Measurements from ENCODE around the gene ZMIZ2.
"Not testable (repeated sequence)": the region's sequence is repeated elsewhere in the genome, so short reads cannot be mapped to it uniquely, and the experiment has no call there.

ZMIZ2 gene

GRCh38 chr7:44729949-44730590, 18.6 kb upstream of the ZMIZ2 start:
- no peak for DNase-seq (ENCODE audit: low spot score)

DNA sequence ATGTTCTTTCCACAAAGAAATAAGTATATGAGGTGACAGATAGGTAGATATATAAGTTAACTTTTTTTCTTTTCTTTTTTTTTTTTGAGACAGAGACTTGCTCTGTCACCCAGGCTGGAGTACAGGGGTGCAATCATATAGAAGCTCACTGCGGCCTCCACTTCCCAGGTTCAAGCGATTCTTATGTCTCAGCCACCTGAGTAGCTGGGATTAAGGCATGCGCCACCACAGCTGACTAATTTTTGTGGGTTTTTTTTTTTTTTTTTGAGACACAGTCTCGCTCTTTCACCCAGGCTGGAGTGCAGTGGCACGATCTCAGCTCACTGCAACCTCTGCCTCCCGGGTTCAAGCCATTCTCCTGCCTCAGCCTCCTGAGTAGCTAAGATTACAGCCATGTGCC, 15.7 kb upstream of the ZMIZ2 start:
- DNase-seq (ENCODE audit: low spot score) = not testable (repeated sequence)

- DNase-seq (ENCODE audit: low spot score) = no peak
These were observed 14.8 kb upstream of the ZMIZ2 start for GRCh38 chr7:44733708-44734481.

GRCh38 chr7:44735403-44736165, 13.1 kb upstream of the ZMIZ2 start:
- no peak for DNase-seq (ENCODE audit: low spot score)

DNA sequence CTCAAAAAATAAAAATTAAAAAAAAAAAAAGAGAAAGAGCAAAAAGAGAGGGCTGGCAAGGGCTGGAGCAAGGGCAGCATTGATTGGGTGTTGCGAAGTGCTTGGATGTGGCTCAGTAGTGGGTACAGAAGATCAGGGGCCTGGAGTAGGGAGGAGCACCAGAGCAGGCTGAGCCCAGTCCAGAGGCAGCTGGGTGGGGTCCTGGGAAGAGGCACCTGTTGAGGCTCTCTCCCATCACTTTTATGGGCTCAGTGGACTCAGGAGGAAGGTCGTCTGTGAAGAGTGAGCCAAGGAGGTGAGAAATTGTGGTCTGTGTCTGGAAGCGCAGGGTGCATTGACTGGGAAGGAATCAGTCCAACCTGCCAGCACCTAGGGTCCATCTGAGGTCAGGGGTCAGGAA, 11.8 kb upstream of the ZMIZ2 start:
- no peak for DNase-seq (ENCODE audit: low spot score)

GRCh38 chr7:44738051-44738723, 10.5 kb upstream of the ZMIZ2 start:
- DNase-seq (ENCODE audit: low spot score) = no peak

DNA sequence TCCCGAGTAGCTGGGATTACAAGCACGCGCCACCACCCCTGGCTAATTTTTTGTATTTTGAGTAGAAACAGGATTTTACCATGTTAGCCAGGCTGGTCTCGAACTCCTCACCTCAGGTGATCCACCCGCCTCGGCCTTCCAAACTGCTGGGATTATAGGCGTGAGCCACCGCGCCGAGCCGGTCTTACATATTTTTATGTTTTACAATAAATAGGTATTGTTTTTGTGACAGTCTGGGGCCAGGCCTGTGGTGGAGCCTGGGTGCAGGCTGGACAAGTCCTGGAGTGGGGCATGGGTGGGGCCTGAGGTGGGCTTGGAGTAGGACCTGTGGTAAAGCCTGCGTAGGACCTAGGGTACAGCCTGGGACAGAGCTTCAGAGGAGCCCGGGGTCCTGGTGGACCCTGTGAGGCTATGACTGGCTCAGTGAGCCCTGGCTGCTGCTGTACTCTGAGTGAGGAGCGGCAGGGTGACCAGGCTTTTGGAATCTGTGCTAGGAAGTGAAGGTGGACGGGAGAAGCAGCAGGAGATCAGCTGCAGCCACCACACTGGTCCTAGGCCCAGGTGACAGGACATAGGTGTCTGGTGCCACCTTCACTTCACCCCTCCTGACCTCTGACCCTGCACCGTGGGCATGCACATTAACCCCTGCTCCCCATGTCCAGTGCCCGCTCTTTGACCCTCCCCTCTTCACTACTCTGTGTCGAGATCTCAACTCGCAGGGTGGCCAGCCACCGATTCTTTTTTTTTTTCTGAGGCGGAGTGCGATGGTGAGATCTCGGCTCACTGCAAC, 9.6 kb upstream of the ZMIZ2 start:
- no peak for DNase-seq (ENCODE audit: low spot score)

DNA sequence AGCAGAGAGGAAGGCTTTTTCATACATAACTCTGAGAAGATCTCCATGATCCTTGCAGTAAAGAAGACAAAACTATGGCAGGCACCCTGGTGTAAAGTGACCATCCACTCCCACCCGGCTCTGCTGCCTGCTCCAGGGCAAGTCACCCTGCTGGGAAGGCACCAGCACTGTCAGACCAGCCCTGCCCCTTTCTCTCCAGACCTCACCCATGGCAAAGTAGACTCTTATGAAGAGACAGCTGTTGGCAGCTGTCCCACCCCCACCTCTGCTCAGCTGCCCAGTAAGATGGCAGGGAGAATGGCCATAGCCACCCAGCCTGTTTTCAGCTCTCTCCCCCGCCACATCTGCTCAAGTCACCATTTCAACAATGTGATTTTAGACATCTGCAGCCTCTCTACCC, 8.6 kb upstream of the ZMIZ2 start:
- no peak for DNase-seq (ENCODE audit: low spot score)

DNA sequence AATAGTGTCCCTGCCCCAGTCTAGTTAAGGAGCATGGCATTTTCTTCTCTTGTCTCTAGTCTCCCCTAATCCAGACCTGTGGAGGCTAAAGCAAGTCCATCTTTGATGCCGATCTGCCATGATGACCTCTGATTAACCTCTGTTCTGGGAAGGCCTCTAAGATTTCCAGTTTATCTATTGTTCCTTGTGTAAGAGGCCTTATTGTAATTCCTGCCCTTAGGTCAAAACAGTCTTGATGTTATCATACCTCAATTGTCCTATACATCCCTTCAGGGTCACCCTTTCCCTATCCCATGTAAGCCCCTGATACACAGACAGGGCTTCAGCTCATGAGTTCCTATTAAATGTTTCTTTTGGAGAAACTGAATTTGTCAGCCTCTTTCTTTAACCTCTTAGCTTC, 4.9 kb upstream of the ZMIZ2 start:
- no peak for DNase-seq (ENCODE audit: low spot score)

GRCh38 chr7:44748948-44749731, 493 bp downstream of the ZMIZ2 start:
- DNase-seq (ENCODE audit: low spot score) = no peak

DNA sequence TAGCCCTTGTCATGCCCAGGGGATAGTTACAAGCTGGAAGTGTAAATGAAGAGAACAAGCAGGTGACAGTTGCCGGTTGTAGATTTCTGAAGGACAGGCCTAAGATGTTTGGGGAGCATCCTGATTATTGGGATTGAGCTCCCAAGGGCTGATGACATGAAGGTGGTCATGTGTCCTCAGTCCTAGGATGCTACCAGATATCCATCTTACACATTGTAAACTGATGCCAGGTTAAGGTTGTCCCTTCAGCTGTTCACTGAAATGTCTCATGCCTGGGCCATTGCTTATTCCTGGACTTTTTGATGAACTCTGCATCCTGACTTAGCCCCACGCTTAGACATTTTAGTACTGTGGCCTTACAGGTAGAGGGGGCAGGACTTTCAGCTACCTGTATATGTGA, 1.3 kb downstream of the ZMIZ2 start:
- DNase-seq (ENCODE audit: low spot score) = no peak

GRCh38 chr7:44750424-44750823, 1.8 kb downstream of the ZMIZ2 start:
- DNase-seq (ENCODE audit: low spot score) = no peak

DNA sequence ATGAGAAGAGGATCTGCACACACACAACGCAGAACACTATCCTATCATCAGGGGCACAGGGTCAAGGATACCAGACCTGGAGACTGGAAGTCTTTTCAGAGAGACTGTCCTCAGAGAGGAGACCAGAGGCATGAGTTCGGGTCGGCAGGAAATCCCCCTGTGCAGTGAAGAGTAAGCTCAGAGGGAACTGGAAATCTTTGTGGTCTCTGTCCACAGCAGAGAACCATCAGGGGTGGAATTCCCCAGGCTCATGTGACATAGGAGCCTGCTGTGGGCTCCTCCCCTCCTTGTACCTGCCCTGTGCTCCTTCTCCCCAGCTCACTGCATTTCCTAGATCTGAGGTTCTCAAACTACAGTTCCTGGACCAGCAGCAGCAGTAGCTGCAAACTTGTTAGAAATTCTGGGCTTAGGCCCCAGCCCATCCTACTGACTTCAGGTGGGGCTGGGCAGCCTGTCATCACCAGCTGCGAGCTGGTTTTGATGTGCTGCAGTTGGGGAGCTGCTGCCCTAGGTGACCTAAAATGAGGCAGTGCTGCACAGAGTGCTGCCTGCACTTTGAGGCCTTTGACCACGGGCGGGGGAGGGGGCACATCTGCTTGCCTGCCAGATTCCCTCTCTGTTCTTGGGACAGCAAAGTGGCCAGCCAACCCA, 2.4 kb downstream of the ZMIZ2 start:
- DNase-seq (ENCODE audit: low spot score) = no peak

DNA sequence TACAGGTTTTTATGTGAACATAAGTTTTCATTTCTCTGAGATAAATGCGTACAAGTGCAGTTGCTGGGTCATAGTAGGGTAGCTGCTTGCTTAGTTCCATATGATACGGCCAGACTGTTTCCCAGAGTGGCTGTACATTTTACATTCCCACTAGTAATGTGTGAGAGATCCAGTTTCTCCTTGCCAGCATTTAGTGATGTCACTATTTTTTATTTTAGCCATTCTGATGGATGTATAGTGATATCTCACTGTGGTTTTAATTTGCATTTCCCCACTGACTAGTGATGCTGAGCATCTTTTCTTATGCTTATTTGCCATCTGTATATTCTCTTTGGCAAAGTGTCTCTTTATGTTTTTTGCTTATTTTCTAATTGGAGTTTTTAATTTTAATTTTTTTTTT, 4.2 kb downstream of the ZMIZ2 start:
- DNase-seq (ENCODE audit: low spot score) = no peak

DNA sequence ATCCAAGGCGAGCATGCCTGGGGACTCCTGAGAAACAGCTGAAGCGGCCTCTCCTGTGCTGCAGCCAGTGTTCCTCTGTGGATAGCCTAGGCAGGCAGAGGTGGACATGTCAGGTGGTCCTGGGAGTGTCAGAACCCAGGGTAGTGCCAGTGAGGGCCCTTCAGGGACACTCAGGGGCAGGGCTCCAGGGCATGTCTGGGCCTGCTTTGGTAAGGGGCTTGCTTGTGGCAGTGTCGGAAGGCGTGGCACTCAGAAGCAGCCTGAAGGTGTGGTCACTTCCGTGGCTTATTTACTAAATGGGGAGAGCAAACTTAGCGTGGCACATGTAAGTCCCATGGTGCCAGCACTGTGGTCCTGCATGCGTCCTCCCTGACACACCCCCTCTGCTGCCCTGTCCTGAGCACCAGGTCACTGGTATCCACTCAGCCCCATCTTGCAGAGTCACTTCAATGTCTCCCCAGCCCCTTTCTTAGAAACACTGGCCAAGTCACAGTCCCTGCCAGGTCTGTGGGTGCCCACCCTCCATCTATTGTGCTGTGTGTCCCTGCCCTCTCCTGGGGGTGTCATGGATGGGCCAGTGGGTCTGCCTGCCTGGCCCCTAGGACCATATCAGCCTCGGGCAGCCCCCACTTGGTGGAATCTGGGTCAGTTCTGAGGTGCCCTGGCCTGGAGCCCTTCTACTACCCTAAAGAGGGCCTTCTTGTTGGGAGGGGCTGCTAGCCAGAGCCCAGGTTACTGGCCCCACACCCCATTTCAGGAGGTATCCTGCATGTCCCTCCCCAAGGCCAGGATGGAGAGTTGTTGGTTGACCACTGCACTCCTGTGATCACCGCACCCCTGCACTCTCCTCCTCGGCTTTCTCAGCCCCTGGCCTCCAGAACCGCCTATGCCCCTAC, 6.4 kb downstream of the ZMIZ2 start:
- no peak for DNase-seq (ENCODE audit: low spot score)

GRCh38 chr7:44755698-44756627, 7.3 kb downstream of the ZMIZ2 start:
- DNase-seq (ENCODE audit: low spot score) = no peak

DNA sequence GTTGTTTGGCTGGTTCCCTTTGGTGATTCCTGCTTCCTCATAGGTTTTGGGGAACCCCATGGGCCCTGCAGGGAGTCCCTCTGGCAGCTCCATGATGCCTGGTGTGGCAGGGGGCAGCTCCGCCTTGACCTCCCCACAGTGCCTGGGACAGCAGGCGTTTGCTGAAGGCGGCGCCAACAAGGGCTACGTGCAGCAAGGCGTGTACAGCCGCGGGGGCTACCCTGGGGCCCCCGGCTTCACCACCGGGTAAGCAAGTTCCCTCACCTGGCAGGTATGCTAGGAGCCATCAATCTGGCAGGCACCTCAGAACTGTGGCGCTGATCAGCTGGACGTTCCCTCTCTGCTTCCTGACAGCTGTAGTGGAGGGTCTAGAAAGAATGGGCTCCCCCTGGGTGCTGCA, 8.3 kb downstream of the ZMIZ2 start:
- no peak for DNase-seq (ENCODE audit: low spot score)

DNA sequence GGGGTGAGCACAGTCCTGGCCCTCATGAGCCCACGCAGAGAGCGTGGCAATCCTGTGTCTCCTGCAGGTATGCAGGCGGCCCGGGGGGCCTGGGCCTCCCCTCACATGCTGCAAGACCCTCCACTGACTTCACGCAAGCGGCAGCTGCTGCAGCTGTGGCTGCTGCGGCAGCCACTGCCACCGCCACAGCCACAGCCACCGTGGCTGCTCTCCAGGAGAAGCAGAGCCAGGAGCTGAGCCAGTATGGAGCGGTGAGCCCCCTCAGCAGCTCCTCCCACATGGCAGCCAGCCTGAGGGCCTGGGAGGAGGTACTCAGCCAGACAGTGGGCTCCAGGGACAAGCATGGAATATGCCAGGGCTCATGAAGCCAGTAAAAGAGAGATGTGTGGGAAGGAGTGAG, 8.7 kb downstream of the ZMIZ2 start:
- no peak for DNase-seq (ENCODE audit: low spot score)
